ENCODE data around the gene PTPRN2. TPM values are rescaled to one million over a fixed set of nuclear protein-coding genes. Genes with fewer than 3 reads are reported as not detected.

Gene PTPRN2
- total and polyA plus RNA-seq, 9 of the 15 experiments (the other 6 are each of a cell fraction or from before 2014, with no cell fraction given), result not detected

- CTCF ChIA-PET (ENCODE audit: low intra/inter-chr PET ratio), result no interaction called here
- FAIRE-seq (no peak), ATAC-seq (no peak)
These were observed 813.1 kb downstream of the PTPRN2 start for GRCh38 chr7:157774495-157774894.

More at GRCh38 chr7:157774495-157774894, 813.1 kb downstream of the PTPRN2 start:
- Histone ChIP-seq H3K4me2 (ENCODE audit: insufficient read depth, low read length) (no peak overlapping the region), H3K9me3 (replicated peaks; ENCODE audit: control insufficient read depth, insufficient read depth, low read depth, low read length) (no peaks in the 10 kb centered on the region), H3K4me1 (replicated peaks in 1 of 2; ENCODE audit: control insufficient read depth in 2 of 2, insufficient read depth in 2 of 2, low read length in 2 of 2) (peaks cover 0 to 8% of the 10 kb centered on the region in 2 experiments; a peak in 1 of 5 replicates), H3K9me1 (ENCODE audit: control insufficient read depth, insufficient read depth, low read length) (no peaks in the 10 kb centered on the region), H3K36me3 (ENCODE audit: control insufficient read depth, insufficient read depth, low read length) (no peaks in the 10 kb centered on the region), H3K79me2 (ENCODE audit: control insufficient read depth, insufficient read depth, low read length) (no peaks in the 10 kb centered on the region), H2AFZ (ENCODE audit: low read depth, low read length) (no peak overlapping the region), H3K27ac (ENCODE audit: extremely low read depth, low read depth, low read length) (no peak overlapping the region), H3K4me3 (no peak overlapping the region), H4K20me1 (replicated peaks; ENCODE audit: control insufficient read depth, insufficient read depth, low read length) (peaks cover 7% of the 10 kb centered on the region; the same call in 1 of the 2 replicates), H3K9ac (ENCODE audit: insufficient read depth in 1 of 2, low read depth in 2 of 2, low read length in 2 of 2) (no peak overlapping the region), H3K27me3 (ENCODE audit: control insufficient read depth in 2 of 2, insufficient read depth in 2 of 2, low read length in 2 of 2) (peaks cover 32 to 81% of the 10 kb centered on the region in 2 experiments; a peak in 4 of 5 replicates)
- under 1% methylated on average over 11 of the region's 11 CpGs for WGBS (ENCODE audit: insufficient coverage, low coverage, missing lambda C conversion rate)
- intact Hi-C loops (cut with micrococcal nuclease), result no loop called here
- TF ChIP-seq KDM1A (IDR thresholded peaks at IDR 0.05) (no peak), MCM3 (IDR thresholded peaks at IDR 0.05) (no peak), BRF2 (IDR thresholded peaks at IDR 0.05; ENCODE audit: borderline replicate concordance, insufficient read depth, insufficient read length) (no peak), ATF7 (IDR thresholded peaks at IDR 0.05) (no peak), TEAD2 (tag; IDR thresholded peaks at IDR 0.05) (no peak), ZNF311 (CRISPR knock-in tag; IDR thresholded peaks at IDR 0.05) (no peak), ZC3H8 (IDR thresholded peaks at IDR 0.05) (no peak), KDM5B (IDR thresholded peaks at IDR 0.05; ENCODE audit: insufficient replicate concordance, low read depth, low read length) (no peak), NR2F6 (CRISPR knock-in tag; IDR thresholded peaks at IDR 0.05) (no peak), SRSF7 (optimal IDR thresholded peaks at IDR 0.05; ENCODE audit: low read depth, low read length) (no peak), ZNF512 (tag; IDR thresholded peaks at IDR 0.05) (no peak), CTCF (IDR thresholded peaks at IDR 0.05 in 2 of 3, conservative IDR thresholded peaks at IDR 0.05 in 1 of 3; ENCODE audit: insufficient read depth in 2 of 3, low read depth in 1 of 3, low read length in 3 of 3) (no peak), WHSC1 (IDR thresholded peaks at IDR 0.05; ENCODE audit: low read length) (no peak), CBFA2T2 (conservative IDR thresholded peaks at IDR 0.05) (no peak), MYNN (IDR thresholded peaks at IDR 0.05) (no peak), MYNN (CRISPR knock-in tag; IDR thresholded peaks at IDR 0.05) (no peak), ZNF589 (CRISPR knock-in tag; IDR thresholded peaks at IDR 0.05; ENCODE audit: low read depth) (no peak), ZNF764 (CRISPR knock-in tag; IDR thresholded peaks at IDR 0.05; ENCODE audit: low read depth) (no peak)
- no TSS peak for BruUV-seq (replicated peaks)
- POLR2A ChIA-PET, result interaction anchor here (0.6 to 1.1 kb wide), 2 partner anchors 32 to 256 kb away, joined by 3 read pairs; no protein-coding TSS in a partner anchor
- in situ Hi-C loops (cut with MboI), result no loop called here
- no peak for DNase-seq (ENCODE audit: extremely low read depth in 1 of 4, low spot score in 3 of 4)
